Esophagus squamous epithelium (tissue), 5 donors: ENCODE measurements around the gene OXCT2. TPM values are rescaled to one million over a fixed set of nuclear protein-coding genes. Genes with fewer than 3 reads are reported as not detected.
"Not testable (repeated sequence)": the region's sequence is repeated elsewhere in the genome, so short reads cannot be mapped to it uniquely, and the experiment has no call there.

Source experiments
- DNase-seq: peaks from one replicate; lab custom pipeline; 2025; lab: John Stamatoyannopoulos, UW
- H3K27ac ChIP-seq, 4 donors: fragments of 200-600 bp; sonication (generic); one replicate each; pipeline ENCODE4 v1.5.1; 2016 to 2019; ENCODE audit warnings: mild to moderate bottlenecking in 1 of 4
- H3K27me3 ChIP-seq, 4 donors: fragments of 200-600 bp; sonication (generic); 1 replicate in 3 of 4; 2 replicates in 1 of 4; pipeline versions ENCODE4 v1.5.1 to v1.6.0; 2017 to 2021; ENCODE audit warnings: antibody characterized with exemption in 1 of 4
- H3K36me3 ChIP-seq, 3 donors: fragments of 200-600 bp; sonication (generic); one replicate each; pipeline ENCODE4 v1.5.1; 2016 to 2019
- H3K4me1 ChIP-seq, 3 donors: fragments of 200-600 bp; sonication (generic); one replicate each; pipeline ENCODE4 v1.5.1; 2017 to 2019
- H3K4me3 ChIP-seq, 4 donors: fragments of 200-600 bp; sonication (generic); 1 replicate in 3 of 4; 2 replicates in 1 of 4; pipeline ENCODE4 v1.5.1; 2016 to 2019; ENCODE audit warnings: mild to moderate bottlenecking in 2 of 4, moderate library complexity in 1 of 4
- H3K9me3 ChIP-seq, 3 donors: fragments of 200-600 bp; sonication (generic); one replicate each; pipeline ENCODE4 v1.5.1; 2016 to 2019
- CTCF ChIP-seq, 6 experiments: fragments of 450-650 bp in 4 of 6; fragments of 200-600 bp in 2 of 6; sonication (generic) in 2 of 6; IDR thresholded peaks; one replicate each; pipeline ENCODE4 v1.5.1; 2016 to 2019; ENCODE audit warnings: antibody characterized with exemption in 6 of 6, mild to moderate bottlenecking in 4 of 6, moderate library complexity in 4 of 6
- POLR2A ChIP-seq, 4 donors: fragments of 450-650 bp; IDR thresholded peaks; one replicate each; pipeline ENCODE4 v1.6.1; 2017; ENCODE audit warnings: antibody characterized with exemption in 4 of 4, mild to moderate bottlenecking in 4 of 4, moderate library complexity in 3 of 4
- WGBS, 2 donors: methylation state at CpG; one replicate each; pipeline ENCODE4 v1.1.5; 2018; 5-methylcytosine and 5-hydroxymethylcytosine counted together
- intact Hi-C: fragments of 100-400 bp; cut with DNase I; formaldehyde crosslinking; loops from one replicate; pipeline ENCODE4 v1.15.0; 2022
- total RNA-seq, 4 donors: library from RNA; depleted of rRNA; stranded (reverse); fragments of >200 nt; gene quantifications; one replicate each; pipeline ENCODE4 v1.1.0, GENCODE V29; 2016
- donor health status: DM: yes; HTN: yes; CAD: no.

OXCT2 gene
- total RNA-seq, 4 donors from 2014 or later = 0.19 to 0.48 TPM; not detected in 2

GRCh38 chr1:39776400-39776713 lies 5.2 kb upstream of the OXCT2 start:
- intact Hi-C loops = no loop called here
- H3K4me1 ChIP-seq = peaks cover 0 to under 1% (median 0%) of the 10 kb centered on the region in 3 donors
- TF ChIP-seq POLR2A (IDR thresholded peaks at IDR 0.05) (no peak), CTCF (IDR thresholded peaks at IDR 0.05) (no peak)
- peaks cover 0 to 17% (median 0%) of the 10 kb centered on the region in 4 donors for H3K27me3 ChIP-seq
- no peaks in the 10 kb centered on the region for H3K9me3 ChIP-seq
- H3K36me3 ChIP-seq = no peaks in the 10 kb centered on the region
- DNase-seq = no peak
- H3K27ac ChIP-seq = no peak overlapping the region
- WGBS, 2 donors = 55 to 59% methylated on average over 7 to 9 of the region's 12 CpGs
- no peak overlapping the region for H3K4me3 ChIP-seq

GRCh38 chr1:39775676-39776399 lies 4.7 kb upstream of the OXCT2 start:
- WGBS, 2 donors = 51 to 53% methylated on average over 4 to 7 of the region's 20 CpGs
- H3K4me3 ChIP-seq, intact Hi-C loops, H3K36me3 ChIP-seq, H3K27ac ChIP-seq, H3K9me3 ChIP-seq, DNase-seq, H3K4me1 ChIP-seq: not testable (repeated sequence)
- H3K27me3 ChIP-seq = peaks cover 0 to 22% (median 0%) of the 10 kb centered on the region in 4 donors

GRCh38 chr1:39775141-39775540 lies 4.0 kb upstream of the OXCT2 start:
- H3K36me3 ChIP-seq, H3K27ac ChIP-seq, intact Hi-C loops, H3K4me1 ChIP-seq, DNase-seq, H3K9me3 ChIP-seq, H3K4me3 ChIP-seq: not testable (repeated sequence)
- WGBS, 2 donors = no CpG with 5 or more reads among the region's 11 CpGs
- H3K27me3 ChIP-seq = peaks cover 0 to 25% (median 0%) of the 10 kb centered on the region in 4 donors

GRCh38 chr1:39773369-39773979 lies 2.3 kb upstream of the OXCT2 start:
- H3K36me3 ChIP-seq, H3K9me3 ChIP-seq, H3K4me3 ChIP-seq, H3K27ac ChIP-seq, DNase-seq, intact Hi-C loops, H3K4me1 ChIP-seq: not testable (repeated sequence)
- peaks cover 0 to 28% (median 0%) of the 10 kb centered on the region in 4 donors for H3K27me3 ChIP-seq
- no CpG with 5 or more reads among the region's 23 CpGs for whole genome bisulfite sequencing, 2 donors

- H3K9me3 ChIP-seq, DNase-seq, H3K36me3 ChIP-seq, intact Hi-C loops, H3K4me1 ChIP-seq, H3K27ac ChIP-seq: not testable (repeated sequence)
- H3K4me3 ChIP-seq = peak overlapping the region in 1 of 4 donors; percentile 52
- WGBS, 2 donors = 35% methylated on average over 8 to 17 of the region's 71 CpGs
- H3K27me3 ChIP-seq = peaks cover 0 to 19% (median 0%) of the 10 kb centered on the region in 4 donors
These were observed 787 bp downstream of the OXCT2 start for GRCh38 chr1:39770100-39771021.

GRCh38 chr1:39769502-39769901 lies 1.6 kb downstream of the OXCT2 start:
- H3K36me3 ChIP-seq, DNase-seq, H3K9me3 ChIP-seq, H3K27ac ChIP-seq, H3K4me3 ChIP-seq, intact Hi-C loops, H3K4me1 ChIP-seq: not testable (repeated sequence)
- WGBS, 2 donors = 77% methylated on average over 5 of the region's 19 CpGs; no CpG with 5 or more reads in 1 of the 2 donors
- H3K27me3 ChIP-seq = peaks cover 0 to 15% (median 0%) of the 10 kb centered on the region in 4 donors

GRCh38 chr1:39766466-39766865 lies 4.7 kb downstream of the OXCT2 start:
- H3K9me3 ChIP-seq, H3K4me1 ChIP-seq, intact Hi-C loops, DNase-seq, H3K36me3 ChIP-seq, H3K4me3 ChIP-seq, H3K27ac ChIP-seq: not testable (repeated sequence)
- WGBS, 2 donors = 44 to 67% methylated on average over 1 to 2 of the region's 5 CpGs
- H3K27me3 ChIP-seq = peaks cover 0 to 13% (median 0%) of the 10 kb centered on the region in 4 donors

- H3K4me3 ChIP-seq, H3K9me3 ChIP-seq, H3K27me3 ChIP-seq, DNase-seq, H3K27ac ChIP-seq, H3K4me1 ChIP-seq, intact Hi-C loops: not testable (repeated sequence)
- H3K36me3 ChIP-seq = peaks cover 0 to 13% (median 0%) of the 10 kb centered on the region in 3 donors
- WGBS, 2 donors = no CpG with 5 or more reads among the region's 19 CpGs
These were observed 6.6 kb downstream of the OXCT2 start for GRCh38 chr1:39764512-39764911.

- intact Hi-C loops, H3K9me3 ChIP-seq, DNase-seq, H3K27ac ChIP-seq, H3K4me1 ChIP-seq, H3K27me3 ChIP-seq, H3K4me3 ChIP-seq: not testable (repeated sequence)
- H3K36me3 ChIP-seq = peaks cover 0 to 20% (median 0%) of the 10 kb centered on the region in 3 donors
- WGBS, 2 donors = 50 to 84% methylated on average over 1 to 6 of the region's 18 CpGs
These were observed 7.4 kb downstream of the OXCT2 start for GRCh38 chr1:39763619-39764374.
